ENCODE measurements around the gene TIMM44.

GRCh38 chr19:7968008-7968795 is 24.7 kb upstream of the TIMM44 start:
- TF ChIP-seq TCF7 (IDR thresholded peaks at IDR 0.05; ENCODE audit: borderline replicate concordance) = no peak
- TF ChIP-seq, protein P1, sequence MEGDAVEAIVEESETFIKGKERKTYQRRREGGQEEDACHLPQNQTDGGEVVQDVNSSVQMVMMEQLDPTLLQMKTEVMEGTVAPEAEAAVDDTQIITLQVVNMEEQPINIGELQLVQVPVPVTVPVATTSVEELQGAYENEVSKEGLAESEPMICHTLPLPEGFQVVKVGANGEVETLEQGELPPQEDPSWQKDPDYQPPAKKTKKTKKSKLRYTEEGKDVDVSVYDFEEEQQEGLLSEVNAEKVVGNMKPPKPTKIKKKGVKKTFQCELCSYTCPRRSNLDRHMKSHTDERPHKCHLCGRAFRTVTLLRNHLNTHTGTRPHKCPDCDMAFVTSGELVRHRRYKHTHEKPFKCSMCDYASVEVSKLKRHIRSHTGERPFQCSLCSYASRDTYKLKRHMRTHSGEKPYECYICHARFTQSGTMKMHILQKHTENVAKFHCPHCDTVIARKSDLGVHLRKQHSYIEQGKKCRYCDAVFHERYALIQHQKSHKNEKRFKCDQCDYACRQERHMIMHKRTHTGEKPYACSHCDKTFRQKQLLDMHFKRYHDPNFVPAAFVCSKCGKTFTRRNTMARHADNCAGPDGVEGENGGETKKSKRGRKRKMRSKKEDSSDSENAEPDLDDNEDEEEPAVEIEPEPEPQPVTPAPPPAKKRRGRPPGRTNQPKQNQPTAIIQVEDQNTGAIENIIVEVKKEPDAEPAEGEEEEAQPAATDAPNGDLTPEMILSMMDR (IDR thresholded peaks at IDR 0.05 in 2 of 3, conservative IDR thresholded peaks at IDR 0.05 in 1 of 3; ENCODE audit: control insufficient read depth in 2 of 3, extremely low read depth in 1 of 3, insufficient read depth in 1 of 3, low read depth in 3 of 3, low read length in 3 of 3) = no peak
- TF ChIP-seq RAD51 (IDR thresholded peaks at IDR 0.05) = no peak
- TF ChIP-seq DPF2 (IDR thresholded peaks at IDR 0.05) = no peak
- TF ChIP-seq POLR2A (IDR thresholded peaks at IDR 0.05; ENCODE audit: low read depth, low read length) = no peak; the same call in 1 of the 2 replicates
- no peak for TF ChIP-seq ATF3 (IDR thresholded peaks at IDR 0.05; ENCODE audit: borderline replicate concordance, extremely low read depth, low read depth, low read length)
- no peak for TF ChIP-seq BCLAF1 (IDR thresholded peaks at IDR 0.05)
- no peak for TF ChIP-seq TAF1 (IDR thresholded peaks at IDR 0.05; ENCODE audit: borderline replicate concordance, low read depth, low read length)
- no peak for TF ChIP-seq POLR2AphosphoS5 (IDR thresholded peaks at IDR 0.05; ENCODE audit: low read length)
- TF ChIP-seq JUND (IDR thresholded peaks at IDR 0.05; ENCODE audit: low read depth, low read length) = no peak
- TF ChIP-seq E4F1 (IDR thresholded peaks at IDR 0.05; ENCODE audit: borderline replicate concordance, partially characterized antibody) = no peak

Data from GM12878 (cell line).